CD8-positive, alpha-beta memory T cell (primary cell): Measurements from ENCODE around the gene RBFOX1. TPM values are rescaled to one million over a fixed set of nuclear protein-coding genes. Genes with fewer than 3 reads are reported as not detected.

Experiments
- CTCF ChIA-PET: fragments of 350-600 bp; sonication (Branson Sonifier 250); formaldehyde crosslinking; loops from one replicate; lab custom pipeline; 2021; ENCODE audit warnings: antibody characterized with exemption; lab: Charles Lee
- POLR2A ChIA-PET: fragments of 350-600 bp; sonication (Branson Sonifier 250); formaldehyde crosslinking; loops from one replicate; lab custom pipeline; 2021; ENCODE audit warnings: antibody characterized with exemption; lab: Charles Lee
- DNase-seq, 5 donors: peaks; one replicate each; pipeline versions ENCODE4 v3.0.0 to v3.0.0-alpha.2; 2020 to 2022; ENCODE audit warnings: mixed read lengths in 1 of 5
- H3K27ac ChIP-seq: one replicate; pipeline ENCODE4 v1.7.0; 2013; ENCODE audit warnings: low read depth, mild to moderate bottlenecking, low read length, moderate library complexity
- H3K27me3 ChIP-seq: 2 replicates; pipeline ENCODE4 v1.7.0; 2013; ENCODE audit warnings: low read length, mild to moderate bottlenecking; ENCODE audit not compliant: insufficient read depth, poor library complexity, severe bottlenecking
- H3K36me3 ChIP-seq: 2 replicates; pipeline ENCODE4 v1.7.0; 2013; ENCODE audit warnings: mild to moderate bottlenecking, low read length, moderate library complexity; ENCODE audit not compliant: insufficient read depth
- H3K4me1 ChIP-seq: 2 replicates; pipeline ENCODE4 v1.7.0; 2013; ENCODE audit warnings: mild to moderate bottlenecking, low read length, moderate library complexity; ENCODE audit not compliant: insufficient read depth
- H3K4me3 ChIP-seq: 2 replicates; pipeline ENCODE4 v1.7.0; 2013; ENCODE audit warnings: mild to moderate bottlenecking, low read length
- H3K9me3 ChIP-seq: 2 replicates; pipeline ENCODE4 v1.7.0; 2013; ENCODE audit warnings: mild to moderate bottlenecking, low read length
- H3K27ac Mint-ChIP-seq, 8 donors: one replicate each; pipeline ENCODE4 v1.8.0; 2020 to 2021; ENCODE audit warnings: mixed read lengths in 8 of 8, mild to moderate bottlenecking in 6 of 8, inconsistent platforms in 3 of 8, moderate library complexity in 3 of 8
- H3K27me3 Mint-ChIP-seq, 2 donors: one replicate each; pipeline ENCODE4 v1.8.0; 2020 to 2021; ENCODE audit warnings: mixed read lengths in 2 of 2, mild to moderate bottlenecking in 1 of 2, moderate library complexity in 1 of 2
- H3K36me3 Mint-ChIP-seq, 3 donors: one replicate each; pipeline ENCODE4 v1.8.0; 2020 to 2021; ENCODE audit warnings: mixed read lengths in 3 of 3, inconsistent platforms in 1 of 3, mild to moderate bottlenecking in 1 of 3
- H3K4me1 Mint-ChIP-seq, 3 donors: one replicate each; pipeline ENCODE4 v1.8.0; 2020 to 2021; ENCODE audit warnings: mixed read lengths in 3 of 3, inconsistent platforms in 1 of 3, mild to moderate bottlenecking in 1 of 3
- H3K4me3 Mint-ChIP-seq, 7 donors: one replicate each; pipeline ENCODE4 v1.8.0; 2020 to 2021; ENCODE audit warnings: mixed read lengths in 7 of 7, mild to moderate bottlenecking in 6 of 7, moderate library complexity in 4 of 7, inconsistent platforms in 2 of 7
- H3K9me3 Mint-ChIP-seq, 5 donors: one replicate each; pipeline ENCODE4 v1.8.0; 2020 to 2022; ENCODE audit warnings: mixed read lengths in 5 of 5, mild to moderate bottlenecking in 3 of 5, moderate library complexity in 2 of 5, inconsistent platforms in 1 of 5
- polyA plus RNA-seq: library from polyadenylated mRNA; unstranded; fragments of 300-500 nt; fragmentation: Illumina TruSeq; gene quantifications from one replicate; pipeline ENCODE4 v1.2.3, GENCODE V29; 2021
- total RNA-seq, 2 experiments: library from RNA; stranded (reverse); gene quantifications; one replicate each; pipeline ENCODE4 v1.2.3, GENCODE V29; 2021

The RBFOX1 gene
- total and polyA plus RNA-seq, 3 experiments from 2014 or later: not detected

GRCh38 chr16:7561908-7562405, 229.3 kb downstream of the RBFOX1 start:
- POLR2A ChIA-PET: no interaction called here
- Mint-ChIP-seq H3K36me3 (no peaks in the 10 kb centered on the region), H3K4me3 (no peak overlapping the region), H3K9me3 (peaks cover 6 to 25% (median 10%) of the 10 kb centered on the region in 5 donors), H3K27ac (peak overlapping the region in 1 of 8 donors; percentile 29), H3K4me1 (no peaks in the 10 kb centered on the region), H3K27me3 (no peaks in the 10 kb centered on the region)
- no peaks in the 10 kb centered on the region for H3K36me3 ChIP-seq
- H3K4me3 ChIP-seq: no peak overlapping the region
- H3K27me3 ChIP-seq: no peaks in the 10 kb centered on the region
- CTCF ChIA-PET: no interaction called here
- H3K4me1 ChIP-seq: no peaks in the 10 kb centered on the region
- H3K27ac ChIP-seq: no peak overlapping the region
- no peak for DNase-seq
- H3K9me3 ChIP-seq: no peaks in the 10 kb centered on the region

DNA sequence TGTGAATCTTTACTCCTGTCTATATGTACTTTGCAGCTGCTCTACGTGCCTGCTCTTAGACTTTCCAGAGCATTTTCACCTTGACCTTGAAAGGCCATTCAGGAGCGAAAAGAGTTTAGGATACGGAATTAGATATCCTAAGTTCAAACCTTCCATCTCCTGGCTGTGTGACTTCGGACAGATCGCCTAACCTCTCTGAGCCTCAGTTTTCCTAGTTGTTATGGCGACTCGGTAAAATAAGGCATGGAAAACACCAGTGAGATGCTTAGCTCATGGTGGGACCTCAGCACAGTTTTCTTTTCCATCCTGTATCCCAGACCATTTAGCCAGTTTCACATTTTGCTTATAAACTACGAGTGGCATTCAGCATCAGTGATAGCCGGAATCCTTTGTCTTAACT, 233.7 kb downstream of the RBFOX1 start:
- H3K9me3 ChIP-seq: no peaks in the 10 kb centered on the region
- H3K4me3 ChIP-seq: no peak overlapping the region
- ChIA-PET POLR2A (no interaction called here), CTCF (no interaction called here)
- no peaks in the 10 kb centered on the region for H3K4me1 ChIP-seq
- DNase-seq: no peak
- H3K27me3 ChIP-seq: no peaks in the 10 kb centered on the region
- no peaks in the 10 kb centered on the region for H3K36me3 ChIP-seq
- Mint-ChIP-seq H3K27ac (no peak overlapping the region), H3K9me3 (peaks cover 6 to 16% (median 12%) of the 10 kb centered on the region in 5 donors), H3K36me3 (no peaks in the 10 kb centered on the region), H3K27me3 (no peaks in the 10 kb centered on the region), H3K4me1 (no peaks in the 10 kb centered on the region), H3K4me3 (no peak overlapping the region)
- H3K27ac ChIP-seq: no peak overlapping the region

- Histone ChIP-seq H3K9me3 (no peaks in the 10 kb centered on the region), H3K27me3 (no peaks in the 10 kb centered on the region), H3K4me1 (no peaks in the 10 kb centered on the region), H3K4me3 (no peak overlapping the region), H3K27ac (no peak overlapping the region), H3K36me3 (no peaks in the 10 kb centered on the region)
- no peak overlapping the region for H3K27ac Mint-ChIP-seq
- no peaks in the 10 kb centered on the region for H3K27me3 Mint-ChIP-seq
- CTCF ChIA-PET: no interaction called here
- no peaks in the 10 kb centered on the region for H3K36me3 Mint-ChIP-seq
- H3K4me1 Mint-ChIP-seq: no peaks in the 10 kb centered on the region
- POLR2A ChIA-PET: no interaction called here
- H3K9me3 Mint-ChIP-seq: peaks cover 3 to 16% (median 12%) of the 10 kb centered on the region in 5 donors
- no peak for DNase-seq
- H3K4me3 Mint-ChIP-seq: no peak overlapping the region
Measured at GRCh38 chr16:7571366-7571765, 238.7 kb downstream of the RBFOX1 start.

GRCh38 chr16:7577588-7577987, 244.9 kb downstream of the RBFOX1 start:
- DNase-seq: no peak
- Mint-ChIP-seq H3K9me3 (peaks cover 2 to 25% (median 9%) of the 10 kb centered on the region in 5 donors), H3K36me3 (no peaks in the 10 kb centered on the region), H3K4me3 (no peak overlapping the region), H3K4me1 (no peaks in the 10 kb centered on the region), H3K27ac (no peak overlapping the region), H3K27me3 (no peaks in the 10 kb centered on the region)
- no peak overlapping the region for H3K4me3 ChIP-seq
- no peaks in the 10 kb centered on the region for H3K27me3 ChIP-seq
- H3K9me3 ChIP-seq: no peaks in the 10 kb centered on the region
- H3K4me1 ChIP-seq: no peaks in the 10 kb centered on the region
- H3K36me3 ChIP-seq: no peaks in the 10 kb centered on the region
- POLR2A ChIA-PET: no interaction called here
- H3K27ac ChIP-seq: no peak overlapping the region
- CTCF ChIA-PET: no interaction called here

GRCh38 chr16:7579454-7579853, 246.8 kb downstream of the RBFOX1 start:
- Histone ChIP-seq H3K27me3 (no peaks in the 10 kb centered on the region), H3K4me3 (no peak overlapping the region), H3K36me3 (no peaks in the 10 kb centered on the region), H3K4me1 (no peaks in the 10 kb centered on the region), H3K9me3 (no peaks in the 10 kb centered on the region), H3K27ac (no peak overlapping the region)
- Mint-ChIP-seq H3K27me3 (no peaks in the 10 kb centered on the region), H3K4me3 (no peak overlapping the region), H3K36me3 (no peaks in the 10 kb centered on the region), H3K27ac (no peak overlapping the region), H3K4me1 (no peaks in the 10 kb centered on the region), H3K9me3 (peaks cover 3 to 20% (median 10%) of the 10 kb centered on the region in 5 donors)
- ChIA-PET CTCF (no interaction called here), POLR2A (no interaction called here)
- DNase-seq: no peak

DNA sequence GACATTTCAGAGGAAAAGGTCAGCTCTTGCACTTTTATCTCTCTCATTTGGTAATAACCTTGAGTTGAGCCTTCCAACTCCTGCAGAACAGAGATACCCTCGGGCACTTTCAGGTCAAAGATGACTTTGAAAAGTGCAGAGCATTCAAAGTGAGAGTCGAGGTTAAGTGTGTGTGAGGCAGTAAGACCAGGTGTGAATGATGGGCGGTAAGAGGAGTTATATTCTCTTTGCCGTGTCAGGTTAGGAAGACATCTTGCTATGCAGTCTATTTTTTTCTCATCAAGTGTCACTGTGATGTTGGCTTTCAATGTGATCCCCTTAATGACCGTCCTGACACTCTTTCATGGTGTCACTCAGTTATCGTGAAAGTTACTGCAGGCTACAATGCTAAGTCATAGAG, 248.5 kb downstream of the RBFOX1 start:
- no peak overlapping the region for H3K4me3 Mint-ChIP-seq

GRCh38 chr16:7583396-7583795, 250.8 kb downstream of the RBFOX1 start:
- Histone ChIP-seq H3K4me1 (no peaks in the 10 kb centered on the region), H3K27ac (no peak overlapping the region), H3K27me3 (no peaks in the 10 kb centered on the region), H3K36me3 (no peaks in the 10 kb centered on the region), H3K9me3 (no peaks in the 10 kb centered on the region), H3K4me3 (no peak overlapping the region)
- Mint-ChIP-seq H3K9me3 (peaks cover 5 to 23% (median 12%) of the 10 kb centered on the region in 5 donors), H3K4me3 (no peak overlapping the region), H3K36me3 (no peaks in the 10 kb centered on the region), H3K27me3 (no peaks in the 10 kb centered on the region), H3K4me1 (no peaks in the 10 kb centered on the region), H3K27ac (no peak overlapping the region)
- CTCF ChIA-PET: no interaction called here
- no peak for DNase-seq
- POLR2A ChIA-PET: no interaction called here

More for the DNA sequence above, 248.5 kb downstream of the RBFOX1 start:
- H3K4me1 Mint-ChIP-seq: no peaks in the 10 kb centered on the region
- H3K36me3 Mint-ChIP-seq: no peaks in the 10 kb centered on the region
- Histone ChIP-seq H3K36me3 (no peaks in the 10 kb centered on the region), H3K4me3 (no peak overlapping the region), H3K27me3 (no peaks in the 10 kb centered on the region), H3K27ac (no peak overlapping the region), H3K9me3 (no peaks in the 10 kb centered on the region), H3K4me1 (no peaks in the 10 kb centered on the region)
- DNase-seq: no peak
- ChIA-PET POLR2A (no interaction called here), CTCF (no interaction called here)
- H3K27me3 Mint-ChIP-seq: no peaks in the 10 kb centered on the region
- H3K27ac Mint-ChIP-seq: no peak overlapping the region
- peaks cover 5 to 23% (median 13%) of the 10 kb centered on the region in 5 donors for H3K9me3 Mint-ChIP-seq

DNA sequence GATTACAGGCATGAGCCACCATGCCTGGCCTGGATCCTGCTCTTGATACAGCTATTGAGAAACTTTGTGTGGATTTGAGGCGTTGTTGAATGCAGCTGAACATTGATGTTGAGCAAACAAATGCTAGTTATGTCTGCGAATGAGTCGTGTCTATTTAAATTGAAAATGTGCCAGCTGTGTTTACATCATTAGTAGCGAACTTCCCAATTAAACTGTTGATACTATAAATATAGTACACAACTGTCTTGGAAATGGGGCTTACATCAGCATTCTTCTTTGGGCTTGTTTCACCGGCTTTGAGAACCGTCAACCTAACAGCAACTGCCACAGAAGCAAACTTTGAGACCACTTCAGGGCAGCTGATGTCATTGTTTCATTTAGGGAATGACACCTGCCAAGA, 251.9 kb downstream of the RBFOX1 start:
- ChIA-PET POLR2A (no interaction called here), CTCF (no interaction called here)
- Mint-ChIP-seq H3K27ac (no peak overlapping the region), H3K27me3 (no peaks in the 10 kb centered on the region), H3K36me3 (no peaks in the 10 kb centered on the region), H3K4me3 (no peak overlapping the region), H3K4me1 (no peaks in the 10 kb centered on the region), H3K9me3 (peaks cover 5 to 22% (median 14%) of the 10 kb centered on the region in 5 donors)
- no peaks in the 10 kb centered on the region for H3K27me3 ChIP-seq
- H3K4me3 ChIP-seq: no peak overlapping the region
- DNase-seq: no peak
- no peaks in the 10 kb centered on the region for H3K4me1 ChIP-seq
- H3K9me3 ChIP-seq: no peaks in the 10 kb centered on the region
- H3K36me3 ChIP-seq: no peaks in the 10 kb centered on the region
- H3K27ac ChIP-seq: no peak overlapping the region
